ENCODE results near the gene PIK3R2.

The PIK3R2 gene

GRCh38 chr19:18198374-18198773, 45.4 kb downstream of the PIK3R2 start:
- TF ChIP-seq SIN3A (IDR thresholded peaks at IDR 0.05; ENCODE audit: borderline replicate concordance, insufficient read depth, low read length) (no peak), POLR2AphosphoS5 (IDR thresholded peaks at IDR 0.05; ENCODE audit: low read depth, low read length) (no peak), TAF1 (IDR thresholded peaks at IDR 0.05; ENCODE audit: borderline replicate concordance, insufficient read depth, low read length) (no peak), FOXP2 (optimal IDR thresholded peaks at IDR 0.05; ENCODE audit: borderline replicate concordance, extremely low read depth, extremely low read length, insufficient read depth) (no peak), REST (IDR thresholded peaks at IDR 0.05; ENCODE audit: insufficient read depth in 1 of 2, low read depth in 2 of 2, low read length in 2 of 2) (no peak)

- TF ChIP-seq POLR2AphosphoS5 (IDR thresholded peaks at IDR 0.05; ENCODE audit: low read depth, low read length) (no peak), REST (IDR thresholded peaks at IDR 0.05; ENCODE audit: insufficient read depth in 1 of 2, low read depth in 2 of 2, low read length in 2 of 2) (no peak)
Measured at GRCh38 chr19:18202397-18202777, 49.4 kb downstream of the PIK3R2 start.

GRCh38 chr19:18202778-18203407, 49.9 kb downstream of the PIK3R2 start:
- TF ChIP-seq REST (IDR thresholded peaks at IDR 0.05; ENCODE audit: insufficient read depth in 1 of 2, low read depth in 2 of 2, low read length in 2 of 2) (no peak), FOXP2 (optimal IDR thresholded peaks at IDR 0.05; ENCODE audit: borderline replicate concordance, extremely low read depth, extremely low read length, insufficient read depth) (no peak), SIN3A (IDR thresholded peaks at IDR 0.05; ENCODE audit: borderline replicate concordance, insufficient read depth, low read length) (0 out of 2 replicates have a peak, but pooled peaks have one; percentile 19), POLR2AphosphoS5 (IDR thresholded peaks at IDR 0.05; ENCODE audit: low read depth, low read length) (no peak), TAF1 (IDR thresholded peaks at IDR 0.05; ENCODE audit: borderline replicate concordance, insufficient read depth, low read length) (peak; percentile 19; the same call in 1 of the 2 replicates)

GRCh38 chr19:18203408-18203862, 50.5 kb downstream of the PIK3R2 start:
- no peak for TF ChIP-seq REST (IDR thresholded peaks at IDR 0.05; ENCODE audit: insufficient read depth in 1 of 2, low read depth in 2 of 2, low read length in 2 of 2)
- TF ChIP-seq TAF1 (IDR thresholded peaks at IDR 0.05; ENCODE audit: borderline replicate concordance, insufficient read depth, low read length): 0 out of 2 replicates have a peak, but pooled peaks have one; percentile 3

GRCh38 chr19:18203863-18204393, 51.0 kb downstream of the PIK3R2 start, which contains the start of gene RAB3A:
TSS of gene RAB3A (minus strand) at chr19:18204042. CDS start at chr19:18202740, 1,302 bp downstream.
- TF ChIP-seq SIN3A (IDR thresholded peaks at IDR 0.05; ENCODE audit: borderline replicate concordance, insufficient read depth, low read length) (no peak; the same call in 1 of the 2 replicates), POLR2AphosphoS5 (IDR thresholded peaks at IDR 0.05; ENCODE audit: low read depth, low read length) (peak; percentile 43; the same call in 1 of the 2 replicates), REST (IDR thresholded peaks at IDR 0.05; ENCODE audit: insufficient read depth in 1 of 2, low read depth in 2 of 2, low read length in 2 of 2) (no peak), FOXP2 (optimal IDR thresholded peaks at IDR 0.05; ENCODE audit: borderline replicate concordance, extremely low read depth, extremely low read length, insufficient read depth) (peak; percentile 86)
